ENCODE data around the gene RGMA. TPM values are rescaled to one million over a fixed set of nuclear protein-coding genes. Genes with fewer than 3 reads are reported as not detected.

RGMA gene
- total RNA-seq, 4 donors from 2014 or later = 2.4 to 10.3 (median 6.0) TPM

DNA sequence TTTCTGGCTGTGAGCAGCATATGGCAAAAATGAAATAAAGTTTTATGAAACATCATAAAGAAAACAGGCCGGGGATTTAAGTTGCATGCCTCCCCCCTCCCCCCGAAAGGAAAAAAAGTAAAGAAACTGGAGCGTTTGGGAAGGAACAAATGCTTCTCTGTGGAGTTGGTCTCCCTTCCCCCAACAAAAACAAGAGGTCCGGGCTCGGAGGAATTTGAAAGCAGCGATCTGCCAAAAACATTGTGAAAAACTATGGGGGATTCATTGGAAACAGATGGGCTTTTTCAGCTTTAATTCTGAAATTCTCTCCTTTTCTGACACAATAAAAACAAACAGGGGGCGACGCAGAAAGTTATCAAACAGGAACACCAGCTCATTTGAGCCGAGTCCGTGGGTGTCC, 17.0 kb downstream of the RGMA start:
- 3% methylated on average over 10 of the region's 10 CpGs for WGBS, 2 donors
- Histone ChIP-seq H3K36me3 (no peaks in the 10 kb centered on the region), H3K4me1 (peaks cover 9 to 17% of the 10 kb centered on the region in 2 donors), H3K27me3 (no peaks in the 10 kb centered on the region), H3K4me3 (replicated peaks in 1 of 3) (peak overlapping the region; percentile 12 to 52 (median 28)), H3K27ac (peak overlapping the region in 2 of 3 donors; percentile 67 to 69), H3K9me3 (no peaks in the 10 kb centered on the region)
- peak; percentile 13 to 18 for DNase-seq
- TF ChIP-seq, protein P1, sequence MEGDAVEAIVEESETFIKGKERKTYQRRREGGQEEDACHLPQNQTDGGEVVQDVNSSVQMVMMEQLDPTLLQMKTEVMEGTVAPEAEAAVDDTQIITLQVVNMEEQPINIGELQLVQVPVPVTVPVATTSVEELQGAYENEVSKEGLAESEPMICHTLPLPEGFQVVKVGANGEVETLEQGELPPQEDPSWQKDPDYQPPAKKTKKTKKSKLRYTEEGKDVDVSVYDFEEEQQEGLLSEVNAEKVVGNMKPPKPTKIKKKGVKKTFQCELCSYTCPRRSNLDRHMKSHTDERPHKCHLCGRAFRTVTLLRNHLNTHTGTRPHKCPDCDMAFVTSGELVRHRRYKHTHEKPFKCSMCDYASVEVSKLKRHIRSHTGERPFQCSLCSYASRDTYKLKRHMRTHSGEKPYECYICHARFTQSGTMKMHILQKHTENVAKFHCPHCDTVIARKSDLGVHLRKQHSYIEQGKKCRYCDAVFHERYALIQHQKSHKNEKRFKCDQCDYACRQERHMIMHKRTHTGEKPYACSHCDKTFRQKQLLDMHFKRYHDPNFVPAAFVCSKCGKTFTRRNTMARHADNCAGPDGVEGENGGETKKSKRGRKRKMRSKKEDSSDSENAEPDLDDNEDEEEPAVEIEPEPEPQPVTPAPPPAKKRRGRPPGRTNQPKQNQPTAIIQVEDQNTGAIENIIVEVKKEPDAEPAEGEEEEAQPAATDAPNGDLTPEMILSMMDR (IDR thresholded peaks at IDR 0.05) = no peak
- no peak for TF ChIP-seq POLR2A (IDR thresholded peaks at IDR 0.05)
- intact Hi-C loops (cut with DNase I) = no loop called here

DNA sequence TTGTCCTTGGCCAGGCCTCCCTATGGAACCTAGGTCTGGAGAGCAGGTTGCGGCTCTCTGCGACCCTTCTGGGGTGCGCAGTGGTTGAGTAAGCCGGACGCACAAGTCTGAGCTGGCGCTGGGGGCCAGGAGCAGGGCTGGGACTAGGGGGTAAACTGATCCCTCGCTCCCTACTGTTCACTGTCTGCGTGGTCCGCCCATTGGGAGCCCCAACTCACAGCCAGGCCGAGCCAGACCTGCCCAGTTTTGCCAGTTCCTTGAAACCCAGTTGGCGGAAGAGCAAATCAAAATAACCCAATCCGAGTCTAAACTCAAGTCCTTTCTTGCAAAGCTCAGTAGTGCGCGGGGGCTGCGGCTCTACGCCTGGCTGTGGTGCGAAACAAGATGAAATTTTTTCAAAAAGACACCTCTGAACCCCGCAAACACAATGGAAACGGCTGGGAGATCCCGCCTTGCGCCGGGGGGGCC, 17.5 kb downstream of the RGMA start:
- Histone ChIP-seq H3K4me1 (peaks cover 9 to 17% of the 10 kb centered on the region in 2 donors), H3K27ac (peak overlapping the region in 2 of 3 donors; percentile 67 to 69), H3K4me3 (replicated peaks in 1 of 3) (peak overlapping the region in 2 of 3 donors; percentile 28 to 52), H3K27me3 (no peaks in the 10 kb centered on the region), H3K9me3 (no peaks in the 10 kb centered on the region), H3K36me3 (no peaks in the 10 kb centered on the region)
- peak; percentile 17 to 35 for DNase-seq
- intact Hi-C loops (cut with DNase I) = loop anchor here (2.0 kb wide), 1 partner anchor 33 kb away; no protein-coding TSS in a partner anchor
- WGBS, 2 donors = 8 to 27% methylated on average over 14 to 20 of the region's 22 CpGs
- no peak for TF ChIP-seq POLR2A (IDR thresholded peaks at IDR 0.05)
- TF ChIP-seq, protein P1 (IDR thresholded peaks at IDR 0.05) = no peak

DNA sequence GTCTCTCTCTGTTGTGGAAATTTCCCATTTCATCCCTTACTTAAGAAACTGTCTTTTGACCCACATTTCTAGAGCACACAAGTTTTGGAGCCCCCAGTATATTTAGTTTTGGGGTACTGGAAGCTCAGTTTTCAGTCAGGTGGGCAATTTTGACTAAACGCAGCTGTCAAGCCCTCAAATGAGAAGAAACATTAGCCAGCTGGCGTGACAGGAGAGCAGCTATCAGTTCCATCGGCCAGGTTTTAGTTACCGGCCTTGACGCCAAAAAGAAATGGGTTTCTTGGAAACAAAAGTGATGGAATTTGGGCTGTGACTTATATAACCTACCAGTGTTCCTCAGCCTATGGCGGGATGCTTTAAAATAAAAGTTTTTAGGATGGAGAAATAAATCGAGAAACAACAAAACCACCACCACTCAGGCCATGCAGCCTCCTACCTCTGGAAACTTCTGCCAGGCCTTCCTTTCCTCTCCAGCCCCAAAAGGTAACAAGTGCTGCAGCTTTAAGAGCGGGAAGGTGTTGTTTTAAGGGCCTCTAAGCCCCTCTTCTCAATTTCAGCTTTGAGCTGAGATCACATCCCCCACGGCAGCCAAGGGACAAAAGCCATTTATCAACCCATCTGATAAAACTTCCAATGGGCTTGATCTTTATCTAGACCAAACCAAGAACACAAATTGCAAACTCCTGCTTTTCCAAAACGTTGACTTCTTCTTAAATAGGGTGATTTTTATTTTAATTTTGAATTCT, 18.3 kb downstream of the RGMA start:
- peaks cover 9 to 17% of the 10 kb centered on the region in 2 donors for H3K4me1 ChIP-seq
- WGBS, 2 donors = 66 to 78% methylated on average over 10 of the region's 10 CpGs
- intact Hi-C loops (cut with DNase I) = loop anchor here (2.0 kb wide), 1 partner anchor 32 kb away; no protein-coding TSS in a partner anchor

DNA sequence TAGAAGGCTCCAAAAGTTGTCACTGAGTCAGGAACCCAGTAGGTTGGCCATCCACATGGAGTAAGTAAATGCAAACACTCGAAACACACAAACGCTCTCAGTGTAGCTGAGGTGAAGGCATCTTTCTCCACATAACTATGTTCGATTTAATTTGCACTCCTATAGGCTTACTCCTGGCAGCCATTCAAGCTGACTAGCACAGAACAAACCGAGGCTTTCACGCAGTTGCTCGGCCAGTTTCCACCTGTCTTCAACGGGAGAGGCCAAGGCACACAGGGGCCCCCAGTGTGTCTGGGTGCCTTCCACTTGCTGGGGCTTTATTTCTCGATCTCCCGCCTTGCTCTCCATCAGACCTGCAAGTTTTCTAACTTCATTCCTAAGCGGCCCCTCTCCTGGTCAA, 18.9 kb downstream of the RGMA start:
- intact Hi-C loops (cut with DNase I) = loop anchor here (2.0 kb wide), 1 partner anchor 31 kb away; no protein-coding TSS in a partner anchor

More for the DNA sequence above, 18.3 kb downstream of the RGMA start:
- peak overlapping the region in 1 of 3 donors; percentile 52 for H3K4me3 ChIP-seq (replicated peaks in 1 of 3)
- H3K36me3 ChIP-seq = no peaks in the 10 kb centered on the region
- TF ChIP-seq POLR2A (IDR thresholded peaks at IDR 0.05) = no peak
- TF ChIP-seq, protein P1 (IDR thresholded peaks at IDR 0.05) = no peak
- DNase-seq = no peak
- H3K27me3 ChIP-seq = no peaks in the 10 kb centered on the region
- H3K9me3 ChIP-seq = no peaks in the 10 kb centered on the region
- no peak overlapping the region for H3K27ac ChIP-seq

More for the DNA sequence above, 18.9 kb downstream of the RGMA start:
- TF ChIP-seq, protein P1 (IDR thresholded peaks at IDR 0.05) = no peak
- TF ChIP-seq POLR2A (IDR thresholded peaks at IDR 0.05) = no peak
- Histone ChIP-seq H3K36me3 (no peaks in the 10 kb centered on the region), H3K4me1 (peaks cover 9 to 17% of the 10 kb centered on the region in 2 donors), H3K9me3 (no peaks in the 10 kb centered on the region), H3K27ac (no peak overlapping the region), H3K4me3 (replicated peaks in 1 of 3) (no peak overlapping the region), H3K27me3 (no peaks in the 10 kb centered on the region)
- WGBS, 2 donors = 70 to 72% methylated on average over 10 of the region's 10 CpGs
- DNase-seq = no peak
